Astrocyte (in vitro differentiated cells and primary cell): ENCODE results near the gene SNX13.

ENCODE experiments used
- EZH2 ChIP-seq: IDR thresholded peaks from 2 replicates; pipeline ENCODE4 v1.6.1; 2012; ENCODE audit warnings: mild to moderate bottlenecking, low read length, inconsistent platforms; ENCODE audit not compliant: insufficient read depth
- TF ChIP-seq, protein P1 (sequence below): IDR thresholded peaks from 2 replicates; pipeline ENCODE4 v1.5.1; 2011; ENCODE audit warnings: low read depth, mild to moderate bottlenecking, inconsistent platforms, low read length, moderate library complexity; ENCODE audit not compliant: insufficient read depth

DNA sequence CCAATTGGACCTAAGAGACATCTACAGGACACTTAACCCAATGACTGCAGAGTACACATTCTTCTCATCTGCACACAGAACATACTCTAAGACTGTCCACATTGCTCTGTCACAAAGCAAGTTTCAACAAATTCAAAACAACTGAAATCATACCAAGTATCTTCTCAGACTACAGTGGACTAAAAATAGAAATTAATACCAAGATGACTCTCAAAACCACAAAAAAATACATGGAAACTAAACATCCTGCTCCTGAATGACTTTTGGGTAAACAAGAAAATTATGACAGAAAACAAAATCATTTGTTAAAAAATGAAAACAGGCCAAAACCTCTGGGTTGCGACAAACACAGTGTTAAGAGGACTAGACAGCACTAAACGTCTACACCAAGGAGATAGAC, 24.5 kb downstream of the SNX13 start:
- TF ChIP-seq, protein P1, sequence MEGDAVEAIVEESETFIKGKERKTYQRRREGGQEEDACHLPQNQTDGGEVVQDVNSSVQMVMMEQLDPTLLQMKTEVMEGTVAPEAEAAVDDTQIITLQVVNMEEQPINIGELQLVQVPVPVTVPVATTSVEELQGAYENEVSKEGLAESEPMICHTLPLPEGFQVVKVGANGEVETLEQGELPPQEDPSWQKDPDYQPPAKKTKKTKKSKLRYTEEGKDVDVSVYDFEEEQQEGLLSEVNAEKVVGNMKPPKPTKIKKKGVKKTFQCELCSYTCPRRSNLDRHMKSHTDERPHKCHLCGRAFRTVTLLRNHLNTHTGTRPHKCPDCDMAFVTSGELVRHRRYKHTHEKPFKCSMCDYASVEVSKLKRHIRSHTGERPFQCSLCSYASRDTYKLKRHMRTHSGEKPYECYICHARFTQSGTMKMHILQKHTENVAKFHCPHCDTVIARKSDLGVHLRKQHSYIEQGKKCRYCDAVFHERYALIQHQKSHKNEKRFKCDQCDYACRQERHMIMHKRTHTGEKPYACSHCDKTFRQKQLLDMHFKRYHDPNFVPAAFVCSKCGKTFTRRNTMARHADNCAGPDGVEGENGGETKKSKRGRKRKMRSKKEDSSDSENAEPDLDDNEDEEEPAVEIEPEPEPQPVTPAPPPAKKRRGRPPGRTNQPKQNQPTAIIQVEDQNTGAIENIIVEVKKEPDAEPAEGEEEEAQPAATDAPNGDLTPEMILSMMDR, result no peak
- TF ChIP-seq EZH2, result no peak
